GM23338 (cell line): ENCODE measurements around the gene GAGE12D.
"Not testable (repeated sequence)": the region's sequence is repeated elsewhere in the genome, so short reads cannot be mapped to it uniquely, and the experiment has no call there.

Experiments used
- CREB1 ChIP-seq: fragments of 250-450 bp; sonication (Bioruptor Pico); IDR thresholded peaks from 2 replicates; pipeline ENCODE4 v1.5.0; 2020; ENCODE audit warnings: low read depth, mild to moderate bottlenecking, moderate library complexity
- EZH2 ChIP-seq: fragments of 200-600 bp; sonication (generic); IDR thresholded peaks from one replicate; pipeline ENCODE4 v1.8.0; 2017; ENCODE audit warnings: antibody characterized with exemption, mild to moderate bottlenecking, low read depth; ENCODE audit not compliant: unreplicated experiment
- EZH2phosphoT487 ChIP-seq: fragments of 200-600 bp; sonication (generic); IDR thresholded peaks from one replicate; pipeline ENCODE4 v1.8.1; 2018; ENCODE audit warnings: antibody characterized with exemption; ENCODE audit not compliant: unreplicated experiment
- JUNB ChIP-seq: IDR thresholded peaks from one replicate; pipeline ENCODE4 v1.6.1; 2016; ENCODE audit warnings: antibody characterized with exemption; ENCODE audit not compliant: unreplicated experiment
- NANOG ChIP-seq: IDR thresholded peaks from 2 replicates; pipeline ENCODE4 v1.6.1; 2016; ENCODE audit warnings: antibody characterized with exemption, borderline replicate concordance
- POLR2AphosphoS5 ChIP-seq: IDR thresholded peaks from 2 replicates; pipeline ENCODE4 v1.6.1; 2016; ENCODE audit warnings: antibody characterized with exemption, low read depth
- STAT1 ChIP-seq: IDR thresholded peaks from one replicate; pipeline ENCODE4 v1.6.1; 2016; ENCODE audit warnings: antibody characterized with exemption; ENCODE audit not compliant: unreplicated experiment
- ZNF114 ChIP-seq: fragments of 250-450 bp; sonication (Bioruptor Pico); IDR thresholded peaks from 2 replicates; pipeline ENCODE4 v1.5.0; 2020; ENCODE audit warnings: mild to moderate bottlenecking, moderate library complexity
- ZNF331 ChIP-seq: fragments of 250-450 bp; sonication (Bioruptor Pico); IDR thresholded peaks from 2 replicates; pipeline ENCODE4 v1.5.0; 2020; ENCODE audit warnings: low read depth, mild to moderate bottlenecking, moderate library complexity
- ZNF462 ChIP-seq: fragments of 250-450 bp; sonication (Bioruptor Pico); IDR thresholded peaks from 2 replicates; pipeline ENCODE4 v1.5.0; 2020; ENCODE audit warnings: mild to moderate bottlenecking, moderate library complexity
- TF ChIP-seq, protein P1 (sequence below), 2 experiments: fragments of 200-600 bp in 1 of 2; sonication (generic) in 1 of 2; conservative IDR thresholded peaks; 2 replicates each; pipeline versions ENCODE4 v1.5.1 to v1.6.1; 2016 to 2017; ENCODE audit warnings: antibody characterized with exemption in 2 of 2, low read depth in 2 of 2, mild to moderate bottlenecking in 2 of 2, moderate library complexity in 1 of 2
- TF ChIP-seq, protein P2 (sequence below): IDR thresholded peaks from one replicate; pipeline ENCODE4 v1.6.1; 2018; ENCODE audit warnings: antibody characterized with exemption; ENCODE audit not compliant: unreplicated experiment
- TF ChIP-seq, protein P3 (sequence below): IDR thresholded peaks from 2 replicates; pipeline ENCODE4 v1.6.1; 2016; ENCODE audit warnings: antibody characterized with exemption

GRCh38 chrX:49541433-49541832, at the start of gene GAGE12D:
- TF ChIP-seq, protein P1, sequence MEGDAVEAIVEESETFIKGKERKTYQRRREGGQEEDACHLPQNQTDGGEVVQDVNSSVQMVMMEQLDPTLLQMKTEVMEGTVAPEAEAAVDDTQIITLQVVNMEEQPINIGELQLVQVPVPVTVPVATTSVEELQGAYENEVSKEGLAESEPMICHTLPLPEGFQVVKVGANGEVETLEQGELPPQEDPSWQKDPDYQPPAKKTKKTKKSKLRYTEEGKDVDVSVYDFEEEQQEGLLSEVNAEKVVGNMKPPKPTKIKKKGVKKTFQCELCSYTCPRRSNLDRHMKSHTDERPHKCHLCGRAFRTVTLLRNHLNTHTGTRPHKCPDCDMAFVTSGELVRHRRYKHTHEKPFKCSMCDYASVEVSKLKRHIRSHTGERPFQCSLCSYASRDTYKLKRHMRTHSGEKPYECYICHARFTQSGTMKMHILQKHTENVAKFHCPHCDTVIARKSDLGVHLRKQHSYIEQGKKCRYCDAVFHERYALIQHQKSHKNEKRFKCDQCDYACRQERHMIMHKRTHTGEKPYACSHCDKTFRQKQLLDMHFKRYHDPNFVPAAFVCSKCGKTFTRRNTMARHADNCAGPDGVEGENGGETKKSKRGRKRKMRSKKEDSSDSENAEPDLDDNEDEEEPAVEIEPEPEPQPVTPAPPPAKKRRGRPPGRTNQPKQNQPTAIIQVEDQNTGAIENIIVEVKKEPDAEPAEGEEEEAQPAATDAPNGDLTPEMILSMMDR (conservative IDR thresholded peaks at IDR 0.05; ENCODE audit: low read depth in 2 of 2) = not testable (repeated sequence)
- not testable (repeated sequence) for TF ChIP-seq EZH2; ZNF114; POLR2AphosphoS5; CREB1 (CRISPR knock-in tag); EZH2phosphoT487; JUNB; STAT1; NANOG; ZNF331 (CRISPR knock-in tag); ZNF462
- TF ChIP-seq, protein P2, sequence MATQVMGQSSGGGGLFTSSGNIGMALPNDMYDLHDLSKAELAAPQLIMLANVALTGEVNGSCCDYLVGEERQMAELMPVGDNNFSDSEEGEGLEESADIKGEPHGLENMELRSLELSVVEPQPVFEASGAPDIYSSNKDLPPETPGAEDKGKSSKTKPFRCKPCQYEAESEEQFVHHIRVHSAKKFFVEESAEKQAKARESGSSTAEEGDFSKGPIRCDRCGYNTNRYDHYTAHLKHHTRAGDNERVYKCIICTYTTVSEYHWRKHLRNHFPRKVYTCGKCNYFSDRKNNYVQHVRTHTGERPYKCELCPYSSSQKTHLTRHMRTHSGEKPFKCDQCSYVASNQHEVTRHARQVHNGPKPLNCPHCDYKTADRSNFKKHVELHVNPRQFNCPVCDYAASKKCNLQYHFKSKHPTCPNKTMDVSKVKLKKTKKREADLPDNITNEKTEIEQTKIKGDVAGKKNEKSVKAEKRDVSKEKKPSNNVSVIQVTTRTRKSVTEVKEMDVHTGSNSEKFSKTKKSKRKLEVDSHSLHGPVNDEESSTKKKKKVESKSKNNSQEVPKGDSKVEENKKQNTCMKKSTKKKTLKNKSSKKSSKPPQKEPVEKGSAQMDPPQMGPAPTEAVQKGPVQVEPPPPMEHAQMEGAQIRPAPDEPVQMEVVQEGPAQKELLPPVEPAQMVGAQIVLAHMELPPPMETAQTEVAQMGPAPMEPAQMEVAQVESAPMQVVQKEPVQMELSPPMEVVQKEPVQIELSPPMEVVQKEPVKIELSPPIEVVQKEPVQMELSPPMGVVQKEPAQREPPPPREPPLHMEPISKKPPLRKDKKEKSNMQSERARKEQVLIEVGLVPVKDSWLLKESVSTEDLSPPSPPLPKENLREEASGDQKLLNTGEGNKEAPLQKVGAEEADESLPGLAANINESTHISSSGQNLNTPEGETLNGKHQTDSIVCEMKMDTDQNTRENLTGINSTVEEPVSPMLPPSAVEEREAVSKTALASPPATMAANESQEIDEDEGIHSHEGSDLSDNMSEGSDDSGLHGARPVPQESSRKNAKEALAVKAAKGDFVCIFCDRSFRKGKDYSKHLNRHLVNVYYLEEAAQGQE = not testable (repeated sequence)
- TF ChIP-seq, protein P3, sequence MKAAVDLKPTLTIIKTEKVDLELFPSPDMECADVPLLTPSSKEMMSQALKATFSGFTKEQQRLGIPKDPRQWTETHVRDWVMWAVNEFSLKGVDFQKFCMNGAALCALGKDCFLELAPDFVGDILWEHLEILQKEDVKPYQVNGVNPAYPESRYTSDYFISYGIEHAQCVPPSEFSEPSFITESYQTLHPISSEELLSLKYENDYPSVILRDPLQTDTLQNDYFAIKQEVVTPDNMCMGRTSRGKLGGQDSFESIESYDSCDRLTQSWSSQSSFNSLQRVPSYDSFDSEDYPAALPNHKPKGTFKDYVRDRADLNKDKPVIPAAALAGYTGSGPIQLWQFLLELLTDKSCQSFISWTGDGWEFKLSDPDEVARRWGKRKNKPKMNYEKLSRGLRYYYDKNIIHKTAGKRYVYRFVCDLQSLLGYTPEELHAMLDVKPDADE = not testable (repeated sequence)
